GM12891 (cell line): ENCODE results near the gene CTNNA3.

Experiments
- DNase-seq: peaks from one replicate; pipeline ENCODE4 v3.0.0; 2011; ENCODE audit warnings: low spot score; ENCODE audit not compliant: insufficient read length
- FAIRE-seq: peaks from 2 replicates; lab custom pipeline; 2011; peaks lifted over from hg19 to GRCh38; lab: Jason Lieb, UNC
- PAX5 ChIP-seq: IDR thresholded peaks from 2 replicates; pipeline ENCODE4 v1.6.1; 2011; ENCODE audit warnings: low read length, moderate library complexity, mild to moderate bottlenecking; ENCODE audit not compliant: insufficient read depth, severe bottlenecking
- POLR2A ChIP-seq: IDR thresholded peaks from 2 replicates; pipeline ENCODE4 v1.6.1; 2011; ENCODE audit warnings: low read depth, low read length, control low read depth
- POLR2AphosphoS5 ChIP-seq: IDR thresholded peaks from 2 replicates; pipeline ENCODE4 v1.6.1; 2011; ENCODE audit warnings: low read depth, low read length, control low read depth
- POU2F2 ChIP-seq: IDR thresholded peaks from 2 replicates; pipeline ENCODE4 v1.6.1; 2011; ENCODE audit warnings: low read depth, mild to moderate bottlenecking, control low read depth, low read length, moderate library complexity
- SPI1 ChIP-seq: IDR thresholded peaks from 2 replicates; pipeline ENCODE4 v1.6.1; 2011; ENCODE audit warnings: low read depth, low read length, control low read depth
- TAF1 ChIP-seq: IDR thresholded peaks from 2 replicates; pipeline ENCODE4 v1.6.1; 2011; ENCODE audit warnings: low read depth, low read length, control low read depth

CTNNA3 gene

DNA sequence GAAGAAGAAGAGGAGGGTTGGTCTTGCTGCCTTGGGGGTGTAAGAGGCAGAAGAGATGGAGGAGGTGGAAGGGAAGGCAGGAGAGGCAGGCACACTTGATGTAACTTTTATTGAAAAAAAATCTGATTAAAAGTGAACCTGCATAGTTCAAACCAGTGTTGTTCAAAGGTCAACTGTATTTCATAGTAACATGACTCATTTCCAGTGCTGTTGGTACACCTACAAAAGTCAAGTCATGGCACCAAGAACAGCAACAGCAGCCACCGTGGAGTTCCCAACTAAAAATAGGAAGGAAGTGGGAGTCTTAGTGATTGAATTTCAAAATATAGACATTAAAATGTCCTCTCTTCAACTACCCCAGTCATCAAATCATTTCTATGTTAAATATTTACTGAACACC is 88.5 kb downstream of the CTNNA3 start:
- TF ChIP-seq POLR2AphosphoS5 (no peak), POU2F2 (no peak), PAX5 (no peak), SPI1 (no peak), POLR2A (no peak), TAF1 (no peak)
- DNase-seq (no peak), FAIRE-seq (no peak)

DNA sequence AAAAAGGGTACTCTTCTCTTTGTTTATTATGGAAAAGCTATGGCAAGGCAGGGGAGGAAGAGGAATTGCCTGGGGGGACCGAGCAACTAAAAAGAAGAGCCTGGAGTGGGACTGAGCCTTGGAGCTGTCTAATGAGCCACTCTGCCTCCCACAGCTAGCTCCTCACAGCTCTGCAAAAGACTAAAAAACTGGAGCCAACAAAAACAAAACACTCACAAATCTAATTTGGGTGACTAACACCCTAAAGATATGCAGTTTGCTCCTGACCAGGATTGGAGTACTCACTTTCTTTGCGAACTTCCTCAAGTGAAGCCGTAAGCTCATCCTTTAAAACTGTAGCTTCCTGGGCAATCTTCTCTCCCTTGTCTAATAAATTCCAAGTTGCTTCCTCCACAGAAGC is 89.4 kb downstream of the CTNNA3 start:
- DNase-seq (no peak), FAIRE-seq (no peak)
- TF ChIP-seq POLR2AphosphoS5 = no peak
- no peak for TF ChIP-seq POLR2A
- TF ChIP-seq SPI1 = no peak
- TF ChIP-seq POU2F2 = no peak
- TF ChIP-seq TAF1 = no peak
- TF ChIP-seq PAX5 = no peak

GRCh38 chr10:67603701-67604100 is 92.3 kb downstream of the CTNNA3 start:
- TF ChIP-seq POLR2AphosphoS5 (no peak), POU2F2 (no peak), SPI1 (no peak), PAX5 (no peak), POLR2A (no peak), TAF1 (no peak)
- FAIRE-seq (no peak), DNase-seq (no peak)

- FAIRE-seq = no peak
- DNase-seq = no peak
- TF ChIP-seq POLR2AphosphoS5 (no peak), PAX5 (no peak), POU2F2 (no peak)
Measured at GRCh38 chr10:67603086-67603485, 92.9 kb downstream of the CTNNA3 start.

DNA sequence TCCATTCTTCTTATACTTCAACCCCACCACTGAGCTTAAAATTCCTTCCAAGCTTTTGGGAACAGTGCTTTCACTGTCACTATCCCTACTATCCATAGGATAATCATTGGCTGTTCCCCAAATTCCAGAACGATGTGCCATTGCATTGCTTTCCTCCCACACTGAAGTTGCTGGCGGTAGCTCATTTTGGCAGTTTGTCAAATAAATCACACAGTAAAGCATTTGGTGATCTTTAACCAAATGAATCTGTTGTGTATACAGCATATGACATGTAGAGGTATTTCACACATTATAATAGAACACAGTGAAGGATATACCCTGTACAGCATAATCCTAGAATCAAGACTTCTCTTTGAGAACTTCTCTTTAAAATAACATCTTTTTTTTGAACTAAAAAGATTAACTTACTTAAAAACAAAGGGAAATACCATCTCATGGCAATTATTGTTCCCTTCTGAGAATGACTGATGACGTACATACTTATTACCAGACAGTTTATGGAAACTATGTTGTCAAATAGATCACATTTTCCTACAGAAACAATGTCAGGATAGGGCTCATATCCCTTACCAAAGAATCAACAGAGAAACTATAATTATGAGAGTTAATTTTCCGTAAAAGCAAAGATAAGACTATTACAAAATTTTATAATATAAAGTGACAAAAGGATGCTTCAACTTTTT is 93.6 kb downstream of the CTNNA3 start:
- DNase-seq = no peak
- FAIRE-seq = no peak
- TF ChIP-seq POLR2AphosphoS5 (no peak), SPI1 (no peak), PAX5 (no peak), TAF1 (no peak), POLR2A (no peak), POU2F2 (no peak)

GRCh38 chr10:67599597-67599996 is 96.4 kb downstream of the CTNNA3 start:
- FAIRE-seq (no peak), DNase-seq (no peak)
- TF ChIP-seq POLR2AphosphoS5 = no peak

DNA sequence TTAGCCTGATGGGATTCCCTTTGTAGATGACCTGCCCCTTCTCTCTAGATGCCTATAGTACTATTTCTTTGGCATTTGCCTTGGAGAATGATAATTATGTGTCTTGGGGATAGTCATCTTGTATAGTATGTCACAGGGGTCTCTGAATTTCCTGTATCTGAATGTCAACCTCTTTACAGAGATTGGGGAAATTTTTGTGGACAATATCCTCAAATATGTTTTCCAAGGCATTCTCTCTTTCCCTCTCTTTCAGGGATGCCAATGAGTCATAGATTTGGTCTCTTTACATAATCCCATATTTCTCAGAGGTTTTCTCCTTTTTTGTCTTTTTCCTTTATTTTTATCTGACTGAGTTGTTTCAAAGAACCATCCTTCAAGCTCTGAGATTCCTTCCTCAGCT is 99.4 kb downstream of the CTNNA3 start:
- no peak for FAIRE-seq
- no peak for TF ChIP-seq POU2F2
- TF ChIP-seq TAF1 = no peak
- TF ChIP-seq POLR2A = no peak
- no peak for TF ChIP-seq PAX5
- TF ChIP-seq SPI1 = no peak
- TF ChIP-seq POLR2AphosphoS5 = no peak
- no peak for DNase-seq

DNA sequence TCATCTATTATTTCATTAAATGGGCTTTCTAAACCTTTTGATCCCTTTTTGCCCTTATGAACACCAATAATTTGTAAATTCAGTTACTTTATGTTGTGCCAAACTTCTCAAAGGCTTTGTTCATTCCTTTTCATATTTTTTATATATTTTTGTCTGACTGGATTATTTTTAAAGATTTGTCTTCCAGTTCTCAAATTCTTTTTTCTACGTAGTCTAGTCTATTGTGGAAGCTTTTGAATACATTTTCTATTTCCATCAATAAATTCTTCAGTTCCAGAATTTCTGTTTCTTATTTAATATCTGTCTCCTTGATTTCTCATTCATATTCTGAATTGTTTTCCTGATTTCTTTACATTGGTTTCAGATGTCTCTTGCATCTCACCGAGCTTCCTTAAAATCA is 108.2 kb downstream of the CTNNA3 start:
- no peak for DNase-seq
- no peak for FAIRE-seq
- TF ChIP-seq POLR2A = no peak
- TF ChIP-seq TAF1 = no peak
- no peak for TF ChIP-seq SPI1
- no peak for TF ChIP-seq POLR2AphosphoS5
- TF ChIP-seq PAX5 = no peak
- no peak for TF ChIP-seq POU2F2

DNA sequence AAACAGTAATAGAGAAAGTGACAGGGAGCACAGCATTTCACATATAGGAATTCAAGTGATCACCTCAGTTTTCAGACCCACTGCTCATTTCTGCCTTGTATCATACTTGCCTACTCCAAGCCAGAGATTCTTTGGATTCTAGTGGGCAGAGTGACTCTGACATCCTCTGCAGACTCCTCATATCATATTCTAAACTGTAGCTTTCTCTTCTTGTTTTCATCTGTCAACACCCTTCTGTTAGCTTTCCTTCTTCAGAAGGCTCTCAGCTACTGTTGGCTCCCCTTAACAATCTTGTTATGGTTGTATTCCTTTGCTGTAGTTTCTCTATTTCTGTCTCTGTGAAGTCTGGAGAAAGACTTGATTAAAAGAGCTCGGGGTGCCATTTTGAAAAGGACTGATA is 120.5 kb downstream of the CTNNA3 start:
- DNase-seq = no peak
- TF ChIP-seq PAX5 = no peak
- TF ChIP-seq POU2F2 = no peak
- TF ChIP-seq SPI1 = no peak
- TF ChIP-seq TAF1 = no peak
- TF ChIP-seq POLR2AphosphoS5 = no peak
- no peak for TF ChIP-seq POLR2A
- no peak for FAIRE-seq

DNA sequence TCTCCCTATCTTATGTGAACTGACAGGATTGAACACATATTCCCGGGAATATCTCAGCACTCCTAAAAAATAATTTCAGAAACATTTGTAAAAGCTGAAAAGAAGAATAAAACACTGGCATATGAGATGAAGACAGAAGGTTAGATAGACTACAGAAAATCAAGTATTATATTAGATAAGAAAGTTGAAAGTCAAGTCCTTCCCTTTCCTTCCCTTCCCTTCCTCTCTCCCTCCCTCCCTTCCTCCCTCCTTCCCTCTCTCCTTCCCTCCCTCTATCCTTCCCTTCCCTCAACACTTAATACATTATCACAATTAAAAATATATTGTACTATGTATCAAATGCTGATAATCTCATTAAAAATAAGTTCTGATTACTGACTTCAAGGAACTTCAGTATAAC is 122.5 kb downstream of the CTNNA3 start:
- no peak for FAIRE-seq

More for the DNA sequence above, 122.5 kb downstream of the CTNNA3 start:
- TF ChIP-seq PAX5 = no peak
- TF ChIP-seq TAF1 = no peak
- no peak for TF ChIP-seq SPI1
- TF ChIP-seq POU2F2 = no peak
- no peak for TF ChIP-seq POLR2A
- TF ChIP-seq POLR2AphosphoS5 = no peak
- DNase-seq = no peak
